ENCODE results near the gene PHLDB2. TPM values are rescaled to one million over a fixed set of nuclear protein-coding genes. Genes with fewer than 3 reads are reported as not detected.

PHLDB2 gene
- total RNA-seq, 5 donors from 2014 or later (not counting 1 experiment from before 2014, with no cell fraction given), result 2.0 to 12.1 (median 3.9) TPM

GRCh38 chr3:111926266-111926676 lies 67.2 kb downstream of the PHLDB2 start:
- H3K9me3 Mint-ChIP-seq, result no peaks in the 10 kb centered on the region
- H3K36me3 Mint-ChIP-seq, result peaks cover 18% of the 10 kb centered on the region
- Histone ChIP-seq H3K27me3 (replicated peaks in 1 of 2; ENCODE audit: control insufficient read depth in 2 of 2, extremely low read depth in 1 of 2, insufficient read depth in 2 of 2, low read length in 1 of 2) (no peaks in the 10 kb centered on the region), H3K27ac (ENCODE audit: low read length) (no peak overlapping the region), H3K4me3 (ENCODE audit: control insufficient read depth in 1 of 2, extremely low read depth in 1 of 2, low read length in 1 of 2) (no peak overlapping the region), H3K9me3 (no peaks in the 10 kb centered on the region), H3K4me1 (ENCODE audit: control insufficient read depth in 1 of 2, extremely low read depth in 1 of 2, insufficient read depth in 2 of 2, low read length in 2 of 2) (no peaks in the 10 kb centered on the region), H3K36me3 (ENCODE audit: control insufficient read depth in 2 of 2, extremely low read depth in 1 of 2, insufficient read depth in 1 of 2, low read length in 1 of 2) (no peaks in the 10 kb centered on the region)
- ChIA-PET CTCF (interaction anchor here in 1 of 2 donors (0.5 kb wide), 2 partner anchors 1001 to 1601 kb away, joined by 3 to 10 read pairs; no protein-coding TSS in a partner anchor), POLR2A (interaction anchor here in 1 of 2 donors (0.5 kb wide), 1 partner anchor 58 kb away, joined by 3 read pairs; no protein-coding TSS in a partner anchor)
- H3K4me3 Mint-ChIP-seq, result no peak overlapping the region
- WGBS (ENCODE audit: insufficient coverage), result 60% methylated on average over 1 of the region's 3 CpGs
- peaks cover 0 to 2% of the 10 kb centered on the region in 2 donors for H3K27me3 Mint-ChIP-seq
- no peaks in the 10 kb centered on the region for H3K4me1 Mint-ChIP-seq
- ATAC-seq (replicated peaks in 1 of 4) (no peak), DNase-seq (no peak)
- H3K27ac Mint-ChIP-seq, result no peak overlapping the region

- Histone ChIP-seq H3K4me3 (ENCODE audit: control insufficient read depth in 1 of 2, extremely low read depth in 1 of 2, low read length in 1 of 2) (no peak overlapping the region), H3K27ac (ENCODE audit: low read length) (no peak overlapping the region), H3K9me3 (no peaks in the 10 kb centered on the region), H3K4me1 (ENCODE audit: control insufficient read depth in 1 of 2, extremely low read depth in 1 of 2, insufficient read depth in 2 of 2, low read length in 2 of 2) (no peaks in the 10 kb centered on the region), H3K27me3 (replicated peaks in 1 of 2; ENCODE audit: control insufficient read depth in 2 of 2, extremely low read depth in 1 of 2, insufficient read depth in 2 of 2, low read length in 1 of 2) (no peaks in the 10 kb centered on the region), H3K36me3 (ENCODE audit: control insufficient read depth in 2 of 2, extremely low read depth in 1 of 2, insufficient read depth in 1 of 2, low read length in 1 of 2) (no peaks in the 10 kb centered on the region)
- H3K4me3 Mint-ChIP-seq, result no peak overlapping the region
- ChIA-PET POLR2A (no interaction called here), CTCF (no interaction called here)
- H3K9me3 Mint-ChIP-seq, result no peaks in the 10 kb centered on the region
- H3K27ac Mint-ChIP-seq, result no peak overlapping the region
- H3K4me1 Mint-ChIP-seq, result no peaks in the 10 kb centered on the region
- no CpG with 5 or more reads among the region's 2 CpGs for WGBS (ENCODE audit: insufficient coverage)
- peaks cover 0 to 8% of the 10 kb centered on the region in 2 donors for H3K27me3 Mint-ChIP-seq
- DNase-seq (no peak), ATAC-seq (replicated peaks in 1 of 4) (no peak)
- H3K36me3 Mint-ChIP-seq, result peaks cover 11% of the 10 kb centered on the region
These were observed 69.5 kb downstream of the PHLDB2 start for GRCh38 chr3:111928613-111929012.

GRCh38 chr3:111929484-111929883 lies 70.4 kb downstream of the PHLDB2 start:
- Mint-ChIP-seq H3K27me3 (peaks cover 0 to 8% of the 10 kb centered on the region in 2 donors), H3K36me3 (peaks cover 7% of the 10 kb centered on the region), H3K4me1 (no peaks in the 10 kb centered on the region), H3K27ac (no peak overlapping the region), H3K4me3 (no peak overlapping the region), H3K9me3 (no peaks in the 10 kb centered on the region)
- H3K4me1 ChIP-seq (ENCODE audit: control insufficient read depth in 1 of 2, extremely low read depth in 1 of 2, insufficient read depth in 2 of 2, low read length in 2 of 2), result no peaks in the 10 kb centered on the region
- DNase-seq (no peak), ATAC-seq (replicated peaks in 1 of 4) (no peak)
- H3K4me3 ChIP-seq (ENCODE audit: control insufficient read depth in 1 of 2, extremely low read depth in 1 of 2, low read length in 1 of 2), result no peak overlapping the region
- H3K27me3 ChIP-seq (replicated peaks in 1 of 2; ENCODE audit: control insufficient read depth in 2 of 2, extremely low read depth in 1 of 2, insufficient read depth in 2 of 2, low read length in 1 of 2), result no peaks in the 10 kb centered on the region
- H3K27ac ChIP-seq (ENCODE audit: low read length), result no peak overlapping the region
- ChIA-PET POLR2A (no interaction called here), CTCF (interaction anchor here (0.7 kb wide), 3 partner anchors 114 to 199 kb away, joined by 3 to 12 read pairs (median 3); no protein-coding TSS in a partner anchor)
- no peaks in the 10 kb centered on the region for H3K9me3 ChIP-seq
- 86% methylated on average over 1 of the region's 2 CpGs for WGBS (ENCODE audit: insufficient coverage)
- H3K36me3 ChIP-seq (ENCODE audit: control insufficient read depth in 2 of 2, extremely low read depth in 1 of 2, insufficient read depth in 1 of 2, low read length in 1 of 2), result no peaks in the 10 kb centered on the region

- Histone ChIP-seq H3K9me3 (no peaks in the 10 kb centered on the region), H3K27ac (ENCODE audit: low read length) (no peak overlapping the region), H3K36me3 (ENCODE audit: control insufficient read depth in 2 of 2, extremely low read depth in 1 of 2, insufficient read depth in 1 of 2, low read length in 1 of 2) (no peaks in the 10 kb centered on the region), H3K27me3 (replicated peaks in 1 of 2; ENCODE audit: control insufficient read depth in 2 of 2, extremely low read depth in 1 of 2, insufficient read depth in 2 of 2, low read length in 1 of 2) (no peaks in the 10 kb centered on the region), H3K4me3 (ENCODE audit: control insufficient read depth in 1 of 2, extremely low read depth in 1 of 2, low read length in 1 of 2) (no peak overlapping the region), H3K4me1 (ENCODE audit: control insufficient read depth in 1 of 2, extremely low read depth in 1 of 2, insufficient read depth in 2 of 2, low read length in 2 of 2) (no peaks in the 10 kb centered on the region)
- no CpG with 5 or more reads among the region's 3 CpGs for WGBS (ENCODE audit: insufficient coverage)
- Mint-ChIP-seq H3K27ac (no peak overlapping the region), H3K4me1 (no peaks in the 10 kb centered on the region), H3K9me3 (no peaks in the 10 kb centered on the region), H3K4me3 (no peak overlapping the region), H3K27me3 (peaks cover 0 to 8% of the 10 kb centered on the region in 2 donors), H3K36me3 (peaks cover 7% of the 10 kb centered on the region)
- ATAC-seq (replicated peaks in 1 of 4) (no peak), DNase-seq (no peak)
- ChIA-PET POLR2A (interaction anchor here (0.6 kb wide), 2 partner anchors 81 to 1820 kb away, joined by 3 to 4 read pairs; no protein-coding TSS in a partner anchor), CTCF (interaction anchor here (0.6 kb wide), 3 partner anchors 12 to 682 kb away, joined by 3 to 4 read pairs (median 3); no protein-coding TSS in a partner anchor)
These were observed 73.9 kb downstream of the PHLDB2 start for GRCh38 chr3:111932946-111933345.

- no peak overlapping the region for H3K27ac Mint-ChIP-seq
- peaks cover 0 to 2% of the 10 kb centered on the region in 2 donors for H3K36me3 ChIP-seq (ENCODE audit: control insufficient read depth in 2 of 2, extremely low read depth in 1 of 2, insufficient read depth in 1 of 2, low read length in 1 of 2)
- DNase-seq, result no peak
- no peaks in the 10 kb centered on the region for H3K9me3 ChIP-seq
- no peak overlapping the region for H3K27ac ChIP-seq (ENCODE audit: low read length)
- no peaks in the 10 kb centered on the region for H3K27me3 ChIP-seq (replicated peaks in 1 of 2; ENCODE audit: control insufficient read depth in 2 of 2, extremely low read depth in 1 of 2, insufficient read depth in 2 of 2, low read length in 1 of 2)
- H3K4me3 ChIP-seq (ENCODE audit: control insufficient read depth in 1 of 2, extremely low read depth in 1 of 2, low read length in 1 of 2), result no peak overlapping the region
- H3K4me1 Mint-ChIP-seq, result no peaks in the 10 kb centered on the region
- H3K4me1 ChIP-seq (ENCODE audit: control insufficient read depth in 1 of 2, extremely low read depth in 1 of 2, insufficient read depth in 2 of 2, low read length in 2 of 2), result no peaks in the 10 kb centered on the region
- no peaks in the 10 kb centered on the region for H3K9me3 Mint-ChIP-seq
- ChIA-PET POLR2A (interaction anchor here in 1 of 2 donors (0.6 kb wide), 1 partner anchor 43 kb away, joined by 5 read pairs; no protein-coding TSS in a partner anchor), CTCF (interaction anchor here in 1 of 2 donors (0.8 kb wide), 1 partner anchor 32 kb away, joined by 3 read pairs; no protein-coding TSS in a partner anchor)
- no peak overlapping the region for H3K4me3 Mint-ChIP-seq
- peaks cover 28% of the 10 kb centered on the region for H3K36me3 Mint-ChIP-seq
- no peak for ATAC-seq (replicated peaks in 1 of 4)
- H3K27me3 Mint-ChIP-seq, result peaks cover 0 to 5% of the 10 kb centered on the region in 2 donors
These were observed 77.3 kb downstream of the PHLDB2 start for GRCh38 chr3:111936191-111936841.

GRCh38 chr3:111936967-111937366 lies 77.9 kb downstream of the PHLDB2 start:
- Mint-ChIP-seq H3K4me3 (no peak overlapping the region), H3K4me1 (no peaks in the 10 kb centered on the region), H3K27me3 (peaks cover 0 to 3% of the 10 kb centered on the region in 2 donors), H3K9me3 (no peaks in the 10 kb centered on the region), H3K27ac (no peak overlapping the region), H3K36me3 (peaks cover 31% of the 10 kb centered on the region)
- no peak for ATAC-seq (replicated peaks in 1 of 4)
- no peak for DNase-seq
- Histone ChIP-seq H3K27ac (ENCODE audit: low read length) (no peak overlapping the region), H3K4me3 (ENCODE audit: control insufficient read depth in 1 of 2, extremely low read depth in 1 of 2, low read length in 1 of 2) (no peak overlapping the region), H3K9me3 (no peaks in the 10 kb centered on the region), H3K36me3 (ENCODE audit: control insufficient read depth in 2 of 2, extremely low read depth in 1 of 2, insufficient read depth in 1 of 2, low read length in 1 of 2) (peaks cover 0 to 2% of the 10 kb centered on the region in 2 donors), H3K4me1 (ENCODE audit: control insufficient read depth in 1 of 2, extremely low read depth in 1 of 2, insufficient read depth in 2 of 2, low read length in 2 of 2) (no peaks in the 10 kb centered on the region), H3K27me3 (replicated peaks in 1 of 2; ENCODE audit: control insufficient read depth in 2 of 2, extremely low read depth in 1 of 2, insufficient read depth in 2 of 2, low read length in 1 of 2) (no peaks in the 10 kb centered on the region)
- POLR2A ChIA-PET, result interaction anchor here in 1 of 2 donors (0.6 kb wide), 1 partner anchor 44 kb away, joined by 5 read pairs; no protein-coding TSS in a partner anchor
- CTCF ChIA-PET, result no interaction called here
- no CpG with 5 or more reads among the region's 1 CpG for WGBS (ENCODE audit: insufficient coverage)
